Activated naive CD4-positive, alpha-beta T cell treated with anti-CD3 and anti-CD28 coated beads, Interleukin-2, amount 50 U/mL, for 16 hours (primary cell): ENCODE results near the gene AHNAK2.
"Not testable (repeated sequence)": the region's sequence is repeated elsewhere in the genome, so short reads cannot be mapped to it uniquely, and the experiment has no call there.

Source experiments
- DNase-seq: peaks from one replicate; pipeline ENCODE4 v3.0.0-alpha.2; 2020

Gene AHNAK2

DNA sequence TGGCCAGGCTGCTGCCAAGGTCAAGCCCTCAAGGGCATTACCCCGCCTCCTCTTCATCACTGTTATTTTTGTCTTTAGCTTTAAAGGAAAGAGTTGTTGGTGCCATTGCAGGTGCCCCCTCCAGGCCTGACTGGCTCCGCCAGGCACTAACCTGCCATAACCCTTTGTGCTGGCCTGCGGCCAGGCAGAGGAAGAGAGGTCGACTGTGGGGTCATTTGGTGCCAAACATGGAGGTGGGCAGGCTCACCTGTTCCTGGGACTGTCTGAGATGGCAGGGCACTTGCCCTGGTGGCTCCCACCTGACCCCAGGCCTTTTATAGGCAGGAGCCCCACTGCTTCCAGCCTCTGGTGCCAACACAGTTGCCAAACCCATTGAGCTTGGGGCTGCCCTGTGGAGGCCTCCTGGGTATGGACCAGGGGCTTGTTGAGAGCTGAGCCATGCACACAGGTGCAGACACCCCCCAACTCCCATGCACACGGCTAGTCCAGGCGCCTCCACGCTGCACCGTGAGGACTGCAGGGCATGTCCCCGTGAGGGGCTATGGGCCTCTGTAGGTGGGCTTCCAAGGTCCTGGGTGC, 82.9 kb downstream of the AHNAK2 start:
- DNase-seq: peak; percentile 9

DNA sequence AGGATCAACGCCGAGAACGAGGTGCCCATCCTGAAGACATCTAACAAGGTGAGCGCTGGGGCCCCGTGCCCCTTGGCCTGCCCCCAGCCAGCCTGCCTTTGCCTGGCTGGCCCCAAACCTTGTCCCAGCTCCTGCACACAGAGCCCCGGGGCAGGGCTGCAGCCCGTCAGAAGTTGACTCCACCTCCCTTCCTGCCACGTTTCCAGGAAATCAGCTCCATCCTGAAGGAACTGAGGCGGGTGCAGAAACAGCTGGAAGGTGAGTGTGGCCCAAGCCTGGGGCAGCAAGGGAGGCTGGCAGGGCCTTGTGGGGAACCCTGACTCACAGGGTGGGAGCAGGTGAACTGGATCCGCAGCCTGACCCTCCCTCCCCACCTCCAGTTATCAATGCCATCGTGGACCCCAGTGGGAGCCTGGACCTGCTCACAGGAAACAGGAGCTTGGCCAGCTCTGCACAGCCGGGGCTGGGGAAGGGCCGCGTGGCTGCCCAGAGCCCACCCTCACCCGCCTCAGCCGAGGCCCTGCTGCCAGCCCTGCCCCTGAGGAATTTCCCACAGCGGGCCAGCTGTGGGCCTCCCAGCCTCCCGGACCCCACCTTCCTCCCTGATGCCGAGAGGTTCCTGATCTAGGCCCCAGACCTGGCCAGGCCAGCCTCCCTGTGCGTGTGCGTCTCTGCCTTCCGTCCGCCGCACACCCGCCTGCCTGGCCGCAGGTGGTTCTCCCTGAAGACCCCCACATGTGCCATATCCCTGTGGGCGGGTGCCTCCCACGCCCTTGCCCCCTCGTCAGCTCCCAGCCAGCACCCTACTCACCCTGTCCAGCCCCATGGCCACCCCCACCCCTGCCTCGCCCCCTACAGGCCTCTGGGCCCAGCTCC, 83.6 kb downstream of the AHNAK2 start:
- DNase-seq: no peak

- peak; percentile 9 for DNase-seq
Measured at GRCh38 chr14:104893435-104894207, 84.6 kb downstream of the AHNAK2 start.

- peak; percentile 9 for DNase-seq
Measured at GRCh38 chr14:104892531-104893434, 85.4 kb downstream of the AHNAK2 start.

- no peak for DNase-seq
Measured at GRCh38 chr14:104891664-104892530, 86.3 kb downstream of the AHNAK2 start.

DNA sequence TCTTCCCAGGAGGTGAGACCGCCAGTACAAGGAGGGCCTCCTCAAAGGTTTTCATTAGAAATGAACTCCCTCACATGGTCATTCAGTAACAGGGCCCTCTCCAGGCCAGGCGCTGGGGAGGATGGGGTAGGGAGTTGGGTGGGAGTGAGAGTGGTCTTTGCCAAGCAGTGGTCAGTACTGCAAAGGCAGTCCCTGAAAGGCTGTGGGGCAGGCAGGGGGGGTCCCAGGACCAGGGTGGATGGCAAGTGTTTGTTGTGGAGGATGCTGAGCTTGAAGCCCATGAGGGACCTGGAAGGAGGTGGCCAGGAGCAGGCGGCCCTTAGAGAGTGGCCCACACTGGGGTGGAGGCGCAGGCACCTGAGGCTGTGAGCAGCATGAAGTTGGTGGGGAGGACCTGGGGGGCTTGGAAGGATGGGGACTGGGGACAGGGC, 87.0 kb downstream of the AHNAK2 start:
- DNase-seq: no peak

DNA sequence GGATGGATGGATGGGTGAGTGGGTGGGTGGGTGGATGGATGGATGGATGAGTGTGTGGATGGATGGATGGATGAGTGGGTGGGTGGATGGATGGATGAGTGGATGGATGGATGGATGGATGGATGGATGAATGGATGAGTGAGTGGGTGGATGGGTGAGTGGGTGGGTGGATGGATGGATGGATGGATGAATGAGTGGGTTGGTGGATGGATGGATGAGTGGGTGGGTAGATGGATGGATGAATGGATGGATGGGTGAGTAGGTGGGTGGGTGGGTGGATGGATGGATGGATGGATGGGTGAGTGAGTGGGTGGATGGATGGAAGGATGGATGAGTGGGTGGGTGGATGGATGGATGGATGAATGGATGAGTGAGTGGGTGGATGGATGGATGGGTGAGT, 87.9 kb downstream of the AHNAK2 start:
- DNase-seq: not testable (repeated sequence)

DNA sequence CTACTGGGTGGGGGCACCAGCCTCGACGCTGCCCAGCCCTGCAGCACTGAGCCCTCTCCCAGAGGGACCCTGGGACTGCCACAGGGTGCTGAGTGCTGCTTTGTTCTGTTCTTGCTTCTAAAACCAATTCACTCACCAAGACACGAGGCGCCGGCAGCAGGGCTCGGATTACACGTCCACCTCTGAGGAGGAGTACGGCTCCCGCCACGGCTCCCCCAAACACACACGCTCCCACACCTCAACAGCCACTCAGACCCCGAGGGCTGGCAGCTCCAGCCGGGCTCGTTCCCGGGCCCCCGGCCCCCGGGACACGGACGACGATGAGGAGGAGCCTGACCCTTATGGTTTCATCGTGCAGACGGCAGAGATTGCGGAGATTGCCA, 88.8 kb downstream of the AHNAK2 start:
- DNase-seq: no peak

GRCh38 chr14:104888489-104889374, 89.4 kb downstream of the AHNAK2 start:
- no peak for DNase-seq

GRCh38 chr14:104887623-104888488, 90.3 kb downstream of the AHNAK2 start:
- DNase-seq: peak; percentile 9
